Astrocyte of the spinal cord (primary cell): ENCODE data around the gene USP7.

Experiments
- DNase-seq: peaks from one replicate; pipeline ENCODE4 v3.0.0; 2011; ENCODE audit warnings: low read depth, low spot score
- H3K4me3 ChIP-seq: 2 replicates; pipeline ENCODE4 v1.5.1; 2011; ENCODE audit warnings: low read depth, mild to moderate bottlenecking, low read length, moderate library complexity
- in situ Hi-C: cut with HindIII; loops from 2 replicates; pipeline ENCODE4 v1.10.0; 2017; ENCODE audit warnings: low sequenced_read_pairs
- TF ChIP-seq, protein P1 (sequence below): IDR thresholded peaks from 2 replicates; pipeline ENCODE4 v1.5.1; 2012; ENCODE audit warnings: low read depth, mild to moderate bottlenecking, low read length, inconsistent platforms

The USP7 gene

DNA sequence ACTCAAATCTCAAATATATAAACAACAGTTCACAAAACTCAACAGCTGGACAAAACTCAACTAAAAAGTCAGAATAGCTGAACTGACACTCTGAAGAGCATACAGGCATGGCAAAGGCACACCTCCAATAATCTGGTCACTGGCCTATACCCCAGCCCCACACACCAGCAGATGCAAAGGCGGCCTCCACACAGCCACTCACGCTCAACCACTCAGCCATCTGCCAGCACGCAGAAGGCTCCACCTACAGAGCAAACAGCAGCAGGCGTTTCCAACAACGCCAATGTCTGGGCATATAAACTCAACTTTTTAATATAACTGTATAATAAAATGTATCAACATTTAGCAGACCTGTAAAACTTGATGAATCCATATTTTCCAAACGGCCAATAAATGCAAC lies 17.2 kb downstream of the USP7 start:
- H3K4me3 ChIP-seq, result no peak overlapping the region
- DNase-seq, result no peak
- in situ Hi-C loops, result no loop called here
- TF ChIP-seq, protein P1, sequence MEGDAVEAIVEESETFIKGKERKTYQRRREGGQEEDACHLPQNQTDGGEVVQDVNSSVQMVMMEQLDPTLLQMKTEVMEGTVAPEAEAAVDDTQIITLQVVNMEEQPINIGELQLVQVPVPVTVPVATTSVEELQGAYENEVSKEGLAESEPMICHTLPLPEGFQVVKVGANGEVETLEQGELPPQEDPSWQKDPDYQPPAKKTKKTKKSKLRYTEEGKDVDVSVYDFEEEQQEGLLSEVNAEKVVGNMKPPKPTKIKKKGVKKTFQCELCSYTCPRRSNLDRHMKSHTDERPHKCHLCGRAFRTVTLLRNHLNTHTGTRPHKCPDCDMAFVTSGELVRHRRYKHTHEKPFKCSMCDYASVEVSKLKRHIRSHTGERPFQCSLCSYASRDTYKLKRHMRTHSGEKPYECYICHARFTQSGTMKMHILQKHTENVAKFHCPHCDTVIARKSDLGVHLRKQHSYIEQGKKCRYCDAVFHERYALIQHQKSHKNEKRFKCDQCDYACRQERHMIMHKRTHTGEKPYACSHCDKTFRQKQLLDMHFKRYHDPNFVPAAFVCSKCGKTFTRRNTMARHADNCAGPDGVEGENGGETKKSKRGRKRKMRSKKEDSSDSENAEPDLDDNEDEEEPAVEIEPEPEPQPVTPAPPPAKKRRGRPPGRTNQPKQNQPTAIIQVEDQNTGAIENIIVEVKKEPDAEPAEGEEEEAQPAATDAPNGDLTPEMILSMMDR, result no peak

DNA sequence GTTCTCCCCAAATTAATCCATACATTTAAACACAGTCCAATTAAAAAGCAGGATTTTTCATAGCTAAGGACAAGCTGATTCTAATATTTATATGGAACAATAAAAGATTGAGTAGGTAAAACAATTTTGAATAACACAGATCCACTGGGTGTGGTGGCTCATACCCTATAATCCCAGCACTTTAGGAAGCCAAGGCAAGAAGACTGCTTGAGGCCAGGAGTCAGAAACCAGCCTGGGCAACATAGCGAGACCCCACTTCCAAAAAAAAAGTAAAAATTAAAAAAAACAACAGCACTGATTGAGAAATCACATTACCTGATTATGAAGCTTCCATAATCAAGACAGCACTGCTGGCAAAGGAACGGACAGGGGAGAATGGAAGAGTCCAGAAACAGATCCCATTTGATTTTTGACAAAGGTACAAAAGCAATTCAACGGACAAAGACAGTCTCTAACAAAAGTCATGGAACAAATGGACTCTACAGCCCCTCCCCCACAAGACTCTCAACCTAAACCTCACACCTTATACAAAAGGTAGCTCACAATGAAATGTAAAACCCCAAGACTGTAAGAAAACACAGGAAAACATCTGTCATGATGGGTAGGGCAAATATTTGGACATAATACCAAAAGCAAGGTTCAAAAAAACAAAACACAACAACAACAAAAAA lies 17.9 kb downstream of the USP7 start:
- TF ChIP-seq, protein P1, result no peak
- no peak for DNase-seq
- in situ Hi-C loops, result no loop called here
- no peak overlapping the region for H3K4me3 ChIP-seq

DNA sequence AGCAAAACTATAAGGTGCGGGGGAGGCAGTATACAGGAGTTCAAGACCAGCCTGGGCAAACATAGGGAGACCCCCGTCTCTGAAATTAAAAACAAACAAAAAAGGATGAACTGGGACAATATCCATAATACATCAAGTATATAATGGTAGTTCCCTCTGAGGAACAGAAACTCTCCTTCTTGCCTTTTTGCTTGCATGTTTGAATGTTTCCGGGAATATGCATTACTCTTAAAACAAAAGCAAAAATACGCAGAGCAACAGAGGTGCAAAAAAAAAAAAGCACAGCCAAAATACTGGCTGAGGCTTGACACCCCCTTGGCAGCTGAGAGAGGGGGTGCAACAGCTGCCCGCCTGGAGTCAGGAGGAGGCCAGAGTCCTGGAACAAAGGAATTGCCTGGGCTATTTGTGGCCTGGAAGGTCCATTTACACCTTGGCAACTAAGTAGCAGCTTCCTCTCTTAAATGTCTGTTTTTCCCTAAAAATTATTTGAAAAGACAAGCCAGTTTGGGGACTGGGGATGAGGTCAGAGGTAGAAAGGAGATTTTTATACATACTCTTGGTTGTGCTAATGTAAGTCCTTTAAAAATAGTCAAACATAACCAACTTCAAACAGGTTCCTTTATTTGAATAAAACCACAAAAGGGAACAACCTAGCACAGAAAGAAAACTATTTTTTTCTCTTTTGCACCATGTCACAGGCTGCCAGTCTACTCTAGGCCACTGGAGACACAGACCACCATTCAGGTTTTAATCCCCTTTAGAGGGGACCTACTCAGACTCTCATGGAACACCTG lies 19.5 kb downstream of the USP7 start:
- in situ Hi-C loops, result no loop called here
- H3K4me3 ChIP-seq, result no peak overlapping the region
- TF ChIP-seq, protein P1, result no peak
- DNase-seq, result no peak

DNA sequence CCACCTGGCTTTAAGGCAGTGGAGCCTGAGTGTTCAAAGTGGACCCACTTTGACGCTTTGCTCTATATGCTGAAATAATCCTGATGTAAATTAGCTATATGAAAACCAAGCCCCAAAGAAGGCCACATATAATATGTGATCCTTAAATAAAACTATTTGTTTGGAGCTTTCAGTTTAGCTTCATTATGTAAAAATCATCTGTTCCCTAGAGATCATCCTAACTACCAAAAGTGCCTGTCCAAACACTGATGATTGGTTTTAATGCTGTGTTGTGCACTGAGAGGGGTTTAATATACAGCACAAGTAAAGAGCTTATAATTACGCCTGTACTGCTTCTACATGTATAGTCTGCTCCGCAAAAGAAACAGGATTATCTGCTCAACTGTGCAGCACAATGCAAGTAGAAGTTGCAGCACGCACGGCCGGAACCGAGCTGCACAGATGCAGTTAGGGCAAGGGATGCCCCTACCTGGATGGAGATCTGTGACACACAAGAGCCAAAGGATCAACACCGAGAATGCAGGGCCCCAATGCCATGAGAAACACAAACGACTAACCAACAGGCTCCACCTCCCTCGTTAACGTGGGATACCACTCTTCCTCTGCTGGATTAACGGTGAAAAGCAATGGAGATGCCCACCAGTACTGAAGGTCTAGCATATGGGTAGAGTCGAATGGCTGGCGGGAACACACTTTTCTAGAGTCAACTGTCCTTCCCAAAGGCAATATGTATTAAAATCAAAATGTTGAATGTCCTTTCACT lies 20.5 kb downstream of the USP7 start:
- DNase-seq, result no peak
- TF ChIP-seq, protein P1, result no peak
- in situ Hi-C loops, result no loop called here
- no peak overlapping the region for H3K4me3 ChIP-seq

DNA sequence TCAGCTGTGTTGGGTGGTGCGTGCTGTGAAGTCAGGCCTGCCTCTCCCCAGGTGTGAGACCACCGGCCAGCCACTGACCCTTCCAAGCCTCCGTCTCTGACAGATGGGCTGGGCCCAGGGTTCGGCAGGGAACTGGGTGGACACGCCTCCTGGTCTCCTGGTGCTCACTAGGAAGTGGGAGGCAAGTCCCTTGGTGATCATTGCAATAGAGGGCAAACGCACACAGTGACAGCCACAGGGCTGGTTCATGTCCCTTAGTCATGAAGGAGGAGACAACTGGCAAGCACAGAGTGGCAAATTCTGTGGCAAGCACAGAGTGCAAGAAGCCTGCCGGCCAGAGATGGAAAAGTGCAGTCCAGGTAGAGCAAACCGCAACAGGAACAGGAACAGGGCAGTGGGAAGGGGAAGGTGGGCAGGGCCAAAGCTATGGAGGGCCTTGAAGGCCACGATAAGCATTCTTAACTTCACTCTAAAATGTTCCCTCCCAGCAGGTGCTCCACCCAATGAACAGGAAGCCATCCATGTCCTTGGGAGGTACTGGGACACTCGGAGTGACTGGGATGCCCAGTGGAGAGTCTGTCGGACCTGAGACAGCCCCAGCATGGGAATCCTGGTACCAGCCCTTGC lies 21.9 kb downstream of the USP7 start:
- in situ Hi-C loops, result no loop called here
- H3K4me3 ChIP-seq, result no peak overlapping the region
- DNase-seq, result no peak
- TF ChIP-seq, protein P1, result no peak

DNA sequence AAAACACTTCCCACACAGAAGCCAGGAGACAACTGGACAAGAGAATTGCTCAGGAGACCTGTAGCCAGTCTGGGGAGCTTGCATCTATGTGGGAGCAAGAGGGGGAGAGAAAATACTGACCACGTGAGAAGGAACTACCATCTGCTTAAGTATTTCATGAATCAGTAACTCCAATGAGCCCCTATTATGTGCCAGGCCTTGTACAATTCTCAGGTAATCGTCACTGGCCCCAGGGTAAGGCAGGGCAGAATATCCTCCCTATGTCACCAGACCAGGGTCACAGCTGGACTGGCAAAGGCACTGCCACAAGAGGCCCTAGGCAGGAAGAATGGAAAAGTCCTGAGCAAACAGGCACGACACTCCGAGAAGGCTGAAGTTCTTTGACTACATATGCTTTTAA lies 25.9 kb downstream of the USP7 start:
- no peak for DNase-seq
- H3K4me3 ChIP-seq, result no peak overlapping the region
- TF ChIP-seq, protein P1, result no peak
- in situ Hi-C loops, result no loop called here
